H1 (cell line): Measurements from ENCODE around the gene UVSSA. TPM values are rescaled to one million over a fixed set of nuclear protein-coding genes. Genes with fewer than 3 reads are reported as not detected.

Experiments
- HDAC2 ChIP-seq, 2 experiments: fragments of 300-600 bp in 1 of 2; sonication (generic) in 1 of 2; IDR thresholded peaks; 2 replicates each; pipeline ENCODE4 v1.6.1; 2011 to 2012; ENCODE audit warnings: low read depth in 2 of 2, low read length in 2 of 2, mild to moderate bottlenecking in 2 of 2, moderate library complexity in 2 of 2, borderline replicate concordance in 1 of 2, inconsistent platforms in 1 of 2
- KDM1A ChIP-seq: fragments of 200-600, 300-600 bp; sonication (generic); IDR thresholded peaks from 2 replicates; pipeline ENCODE4 v1.7.1; 2016; ENCODE audit warnings: mild to moderate bottlenecking, low read length, borderline replicate concordance
- MAFK ChIP-seq: IDR thresholded peaks from 2 replicates; pipeline ENCODE4 v1.6.1; 2012; ENCODE audit warnings: low read depth, mild to moderate bottlenecking, improper control_type of control experiment, low read length
- SIRT6 ChIP-seq: IDR thresholded peaks from one replicate; pipeline ENCODE4 v1.7.1; 2012; ENCODE audit warnings: low read length, inconsistent platforms
- TBP ChIP-seq: IDR thresholded peaks from 2 replicates; pipeline ENCODE4 v1.6.1; 2011; ENCODE audit warnings: low read depth, low read length, improper control_type of control experiment
- TEAD4 ChIP-seq: IDR thresholded peaks from 2 replicates; pipeline ENCODE4 v1.6.1; 2012; ENCODE audit warnings: low read depth, low read length, inconsistent platforms, mixed read lengths
- polyA plus RNA-seq, 7 experiments: library from polyadenylated mRNA; depleted of rRNA in 3 of 7; stranded (reverse) in 5 of 7; unstranded in 2 of 7; fragments of >200 nt in 5 of 7; fragments of 200-250 nt in 2 of 7; gene quantifications; 1 replicate in 5 of 7; 2 replicates in 1 of 7; 4 replicates in 1 of 7; pipeline versions ENCODE4 v1.2.1 to v1.2.3, GENCODE V29; 2011 to 2013; ENCODE audit warnings: missing spikeins in 2 of 7, mixed read lengths in 2 of 7
- total RNA-seq: library from RNA; stranded (reverse); fragmentation: NEBNext Ultra II Directional; extraction: Animal tissue kit (Norgen Biotek cat#: 25700); gene quantifications from 2 replicates; pipeline ENCODE4 v1.2.1, GENCODE V29; 2021
- TF ChIP-seq, protein P1 (sequence below): IDR thresholded peaks from 2 replicates; pipeline ENCODE4 v1.6.1; 2012; ENCODE audit warnings: inconsistent platforms

Gene UVSSA
- total and polyA plus RNA-seq, 2 of the 8 experiments (the other 6 are each of a cell fraction or from before 2014, with no cell fraction given): 14.5 to 19.4 TPM

DNA sequence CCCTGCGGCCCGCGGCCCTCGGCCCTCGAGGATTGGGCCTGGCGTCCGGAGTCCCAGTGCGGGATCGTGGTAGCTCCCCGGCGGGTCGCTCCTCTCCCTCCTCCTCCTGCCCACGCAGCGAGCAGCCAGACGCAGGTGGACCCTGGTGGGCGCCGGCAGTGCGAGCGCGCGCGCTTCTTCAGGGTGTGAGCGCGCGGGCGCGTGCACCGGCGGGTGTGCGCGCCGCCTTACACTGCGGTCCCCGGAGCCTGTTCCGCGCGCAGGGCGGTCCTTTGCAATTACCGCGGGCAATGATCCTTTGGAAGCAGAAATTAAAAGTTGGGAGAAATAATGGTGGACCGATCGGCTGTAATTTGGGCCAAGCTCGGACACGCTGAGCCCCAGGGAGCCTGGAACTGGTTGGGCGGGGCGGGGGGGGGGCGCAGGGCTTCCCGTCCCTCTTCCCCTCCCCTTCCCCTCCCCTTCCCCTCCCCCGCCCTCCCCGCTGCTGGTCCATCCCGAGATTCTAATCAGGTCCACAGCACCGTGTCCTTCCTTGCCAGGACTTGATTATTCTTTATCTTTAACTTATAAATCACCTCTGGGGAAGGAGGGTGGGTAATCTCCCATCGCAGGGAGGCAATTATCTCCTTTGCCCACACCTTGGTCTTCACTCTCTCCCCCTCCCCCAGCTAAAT, 60.8 kb downstream of the UVSSA start (continued):
- TF ChIP-seq KDM1A (no peak), MAFK (no peak), TEAD4 (no peak), HDAC2 (IDR thresholded peaks at IDR 0.05; ENCODE audit: borderline replicate concordance in 1 of 2, low read depth in 2 of 2, low read length in 2 of 2) (no peak), TBP (no peak), SIRT6 (no peak)
- TF ChIP-seq, protein P1, sequence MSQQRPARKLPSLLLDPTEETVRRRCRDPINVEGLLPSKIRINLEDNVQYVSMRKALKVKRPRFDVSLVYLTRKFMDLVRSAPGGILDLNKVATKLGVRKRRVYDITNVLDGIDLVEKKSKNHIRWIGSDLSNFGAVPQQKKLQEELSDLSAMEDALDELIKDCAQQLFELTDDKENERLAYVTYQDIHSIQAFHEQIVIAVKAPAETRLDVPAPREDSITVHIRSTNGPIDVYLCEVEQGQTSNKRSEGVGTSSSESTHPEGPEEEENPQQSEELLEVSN: no peak
- TF ChIP-seq, all 59 proteins: peak for 0
